WTC11 (cell line): ENCODE results near the gene LMCD1. TPM values are rescaled to one million over a fixed set of nuclear protein-coding genes. Genes with fewer than 3 reads are reported as not detected.

Experiments
- ATAC-seq: fragments of 200-7000 bp; cut with Tn5 transposase; 2 replicates; pipeline ENCODE4 v1.10.0; 2021; ENCODE audit warnings: mild to moderate bottlenecking, moderate library complexity
- CTCF ChIA-PET: fragments of 300-600 bp; sonication (Branson Sonifier 250); formaldehyde crosslinking; loops from one replicate; lab custom pipeline; 2021; ENCODE audit warnings: antibody characterized with exemption; lab: Charles Lee
- POLR2A ChIA-PET: fragments of 350-600 bp; sonication (Branson Sonifier 250); formaldehyde crosslinking; loops from one replicate; lab custom pipeline; 2021; ENCODE audit warnings: antibody characterized with exemption; lab: Charles Lee
- DNase-seq: peaks from one replicate; pipeline ENCODE4 v3.0.0; 2021; ENCODE audit warnings: low spot score
- H3K27ac Mint-ChIP-seq: 2 replicates; pipeline ENCODE4 v1.8.0; 2021; ENCODE audit warnings: mixed read lengths
- H3K27me3 Mint-ChIP-seq: 2 replicates; pipeline ENCODE4 v1.8.0; 2021; ENCODE audit warnings: low read depth, mild to moderate bottlenecking, moderate library complexity, mixed read lengths
- H3K36me3 Mint-ChIP-seq: 2 replicates; pipeline ENCODE4 v1.8.0; 2021; ENCODE audit warnings: mixed read lengths
- H3K4me1 Mint-ChIP-seq: 2 replicates; pipeline ENCODE4 v1.8.0; 2022; ENCODE audit warnings: mixed read lengths
- H3K4me3 Mint-ChIP-seq: 2 replicates; pipeline ENCODE4 v1.8.0; 2021; ENCODE audit warnings: mild to moderate bottlenecking, moderate library complexity, mixed read lengths
- H3K9me3 Mint-ChIP-seq: 2 replicates; pipeline ENCODE4 v1.8.0; 2021; ENCODE audit warnings: mixed read lengths
- ATF1 ChIP-seq: sonication (generic); formaldehyde crosslinking; IDR thresholded peaks from 2 replicates; pipeline ENCODE4 v1.8.1; 2023; ENCODE audit warnings: mild to moderate bottlenecking, moderate library complexity, missing genetic modification reagents
- CREM ChIP-seq: sonication (generic); formaldehyde crosslinking; IDR thresholded peaks from 2 replicates; pipeline ENCODE4 v1.8.1; 2022; ENCODE audit warnings: mild to moderate bottlenecking, missing genetic modification reagents, moderate library complexity
- FOXJ3 ChIP-seq: sonication (generic); formaldehyde crosslinking; IDR thresholded peaks from 2 replicates; pipeline ENCODE4 v1.9.0; 2021; ENCODE audit warnings: missing genetic modification reagents, mild to moderate bottlenecking, borderline replicate concordance
- FOXP1 ChIP-seq: sonication (generic); formaldehyde crosslinking; IDR thresholded peaks from 2 replicates; pipeline ENCODE4 v1.8.0; 2022; ENCODE audit warnings: missing genetic modification reagents, mild to moderate bottlenecking, moderate library complexity, borderline replicate concordance
- GRHL2 ChIP-seq: fragments of 250-450 bp; sonication (Bioruptor Pico); IDR thresholded peaks from 2 replicates; pipeline ENCODE4 v1.8.0; 2022; ENCODE audit warnings: mild to moderate bottlenecking, moderate library complexity; ENCODE audit not compliant: insufficient replicate concordance, severe bottlenecking
- OVOL2 ChIP-seq: fragments of 250-450 bp; sonication (Bioruptor Pico); IDR thresholded peaks from 2 replicates; pipeline ENCODE4 v1.9.0; 2021; ENCODE audit warnings: mild to moderate bottlenecking, borderline replicate concordance
- PRRX2 ChIP-seq: fragments of 250-450 bp; sonication (Bioruptor Pico); IDR thresholded peaks from 2 replicates; pipeline ENCODE4 v1.8.0; 2021; ENCODE audit warnings: mild to moderate bottlenecking
- TCF7 ChIP-seq: sonication (generic); formaldehyde crosslinking; IDR thresholded peaks from 2 replicates; pipeline ENCODE4 v1.8.0; 2022; ENCODE audit warnings: mild to moderate bottlenecking, low read depth, missing genetic modification reagents, moderate library complexity
- ZNF138 ChIP-seq: sonication (generic); formaldehyde crosslinking; conservative IDR thresholded peaks from 2 replicates; pipeline ENCODE4 v1.8.1; 2022; ENCODE audit warnings: mild to moderate bottlenecking, moderate library complexity, missing genetic modification reagents
- ZNF219 ChIP-seq: sonication (generic); formaldehyde crosslinking; IDR thresholded peaks from 2 replicates; pipeline ENCODE4 v1.8.0; 2023; ENCODE audit warnings: missing genetic modification reagents, mild to moderate bottlenecking, borderline replicate concordance
- ZNF232 ChIP-seq: sonication (generic); formaldehyde crosslinking; IDR thresholded peaks from 2 replicates; pipeline ENCODE4 v1.8.0; 2022; ENCODE audit warnings: mild to moderate bottlenecking, missing genetic modification reagents
- total RNA-seq: library from RNA; stranded (reverse); gene quantifications from 3 replicates; pipeline ENCODE4 v1.2.3, GENCODE V29; 2021
- TF ChIP-seq, protein P1 (sequence below): sonication (generic); formaldehyde crosslinking; IDR thresholded peaks from 2 replicates; pipeline ENCODE4 v1.8.1; 2023; ENCODE audit warnings: mild to moderate bottlenecking, moderate library complexity, missing genetic modification reagents
- TF ChIP-seq, protein P2 (sequence below): sonication (generic); formaldehyde crosslinking; IDR thresholded peaks from 2 replicates; pipeline ENCODE4 v1.8.1; 2023; ENCODE audit warnings: mild to moderate bottlenecking, missing genetic modification reagents
- TF ChIP-seq, protein P3 (sequence below): sonication (generic); formaldehyde crosslinking; IDR thresholded peaks from 2 replicates; pipeline ENCODE4 v1.8.0; 2022; ENCODE audit warnings: mild to moderate bottlenecking, missing genetic modification reagents
- TF ChIP-seq, protein P4 (sequence below): fragments of 250-450 bp; sonication (Bioruptor Pico); IDR thresholded peaks from 2 replicates; pipeline ENCODE4 v1.9.0; 2021; ENCODE audit warnings: mild to moderate bottlenecking
- TF ChIP-seq, protein P5 (sequence below): sonication (generic); formaldehyde crosslinking; IDR thresholded peaks from 2 replicates; pipeline ENCODE4 v1.8.0; 2022; ENCODE audit warnings: mild to moderate bottlenecking, missing genetic modification reagents

Gene LMCD1
- total RNA-seq, 1 experiment from 2014 or later: 12.5 TPM

DNA sequence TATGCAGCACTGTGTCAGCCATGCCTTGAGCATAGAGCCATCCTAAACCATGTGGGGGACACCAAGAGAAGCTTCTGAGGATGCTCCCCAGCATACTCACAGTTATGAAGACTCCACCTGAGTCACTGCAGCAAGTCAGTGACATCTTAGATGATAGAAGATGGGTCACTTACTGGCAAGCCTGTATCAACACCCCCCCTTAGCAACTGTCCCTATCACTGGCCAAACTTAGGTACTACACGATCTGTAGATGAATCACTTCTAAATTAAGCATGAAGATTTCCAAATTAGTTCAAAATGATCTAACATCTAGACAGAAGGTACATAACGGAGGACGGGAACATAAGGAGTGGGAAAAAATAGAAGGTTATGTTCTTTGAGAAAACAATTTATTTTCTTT lies 13.2 kb upstream of the LMCD1 start (continued):
- no peak for TF ChIP-seq CREM (CRISPR knock-in tag)
- TF ChIP-seq, all 79 proteins: peak for 0

DNA sequence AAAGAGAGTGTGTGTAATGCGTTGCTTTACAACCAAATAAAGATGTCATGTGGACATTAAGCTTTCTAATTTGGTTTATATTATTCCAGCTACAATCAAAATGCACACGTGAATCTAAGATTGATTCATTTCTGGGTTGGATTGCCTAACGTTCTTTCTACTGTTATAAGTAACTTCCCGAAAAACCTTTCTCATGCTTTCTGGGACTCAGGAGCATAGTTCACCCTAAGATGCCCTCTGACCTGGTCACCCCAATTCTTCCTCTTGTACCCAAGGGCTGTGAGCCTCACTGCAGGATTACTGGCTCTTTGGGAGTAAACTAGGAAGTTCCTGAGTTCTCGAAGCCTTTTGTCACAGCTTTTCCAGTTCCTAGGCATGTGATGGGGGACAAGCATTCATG lies 12.7 kb upstream of the LMCD1 start:
- H3K27ac Mint-ChIP-seq: no peak overlapping the region
- no peak for ATAC-seq
- peaks cover 6% of the 10 kb centered on the region for H3K4me1 Mint-ChIP-seq
- POLR2A ChIA-PET: interaction anchor here (1.4 kb wide), 1 partner anchor 13 kb away, joined by 4 read pairs; the partner anchor contains the start of gene LMCD1
- peaks cover 13% of the 10 kb centered on the region for H3K36me3 Mint-ChIP-seq
- DNase-seq: no peak
- CTCF ChIA-PET: no interaction called here
- H3K27me3 Mint-ChIP-seq: peaks cover 7% of the 10 kb centered on the region; the same call in 1 of the 2 replicates
- no peak overlapping the region for H3K4me3 Mint-ChIP-seq
- peaks cover 14% of the 10 kb centered on the region for H3K9me3 Mint-ChIP-seq
- no peak for TF ChIP-seq FOXJ3 (CRISPR knock-in tag)
- TF ChIP-seq GRHL2 (CRISPR knock-in tag): no peak
- TF ChIP-seq, protein P1, sequence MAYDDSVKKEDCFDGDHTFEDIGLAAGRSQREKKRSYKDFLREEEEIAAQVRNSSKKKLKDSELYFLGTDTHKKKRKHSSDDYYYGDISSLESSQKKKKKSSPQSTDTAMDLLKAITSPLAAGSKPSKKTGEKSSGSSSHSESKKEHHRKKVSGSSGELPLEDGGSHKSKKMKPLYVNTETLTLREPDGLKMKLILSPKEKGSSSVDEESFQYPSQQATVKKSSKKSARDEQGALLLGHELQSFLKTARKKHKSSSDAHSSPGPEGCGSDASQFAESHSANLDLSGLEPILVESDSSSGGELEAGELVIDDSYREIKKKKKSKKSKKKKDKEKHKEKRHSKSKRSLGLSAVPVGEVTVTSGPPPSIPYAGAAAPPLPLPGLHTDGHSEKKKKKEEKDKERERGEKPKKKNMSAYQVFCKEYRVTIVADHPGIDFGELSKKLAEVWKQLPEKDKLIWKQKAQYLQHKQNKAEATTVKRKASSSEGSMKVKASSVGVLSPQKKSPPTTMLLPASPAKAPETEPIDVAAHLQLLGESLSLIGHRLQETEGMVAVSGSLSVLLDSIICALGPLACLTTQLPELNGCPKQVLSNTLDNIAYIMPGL (CRISPR knock-in tag): no peak
- no peak for TF ChIP-seq PRRX2 (CRISPR knock-in tag)
- no peak for TF ChIP-seq ZNF219

DNA sequence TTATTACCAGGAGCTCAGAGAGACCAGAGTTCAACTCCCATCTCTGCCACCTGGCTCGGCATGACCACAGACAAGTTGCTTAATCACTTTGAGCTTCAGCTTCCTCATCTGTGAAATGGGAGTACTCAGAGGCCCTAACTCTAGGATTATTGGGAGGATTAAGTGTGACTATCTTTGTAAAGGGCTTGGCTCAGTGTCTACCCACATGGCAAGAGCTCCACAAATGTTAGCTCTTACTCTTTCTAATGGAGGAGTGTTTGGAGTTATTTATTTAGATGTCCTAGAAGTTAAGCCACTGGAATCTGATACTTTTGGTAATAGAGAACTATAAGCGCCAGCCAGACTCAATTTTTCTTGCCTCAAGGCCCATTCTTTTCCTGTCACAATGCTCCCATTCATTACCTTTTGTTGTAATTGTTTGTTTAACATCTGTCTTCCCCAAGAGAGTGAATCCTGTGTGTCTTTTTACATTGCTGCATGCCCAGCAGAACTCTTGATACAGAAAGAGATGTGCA lies 12.3 kb upstream of the LMCD1 start:
- peaks cover 11% of the 10 kb centered on the region for H3K4me1 Mint-ChIP-seq
- H3K4me3 Mint-ChIP-seq: no peak overlapping the region
- H3K9me3 Mint-ChIP-seq: peaks cover 12% of the 10 kb centered on the region
- ChIA-PET CTCF (no interaction called here), POLR2A (interaction anchor here (1.4 kb wide), 1 partner anchor 12 kb away, joined by 4 read pairs; the partner anchor contains the start of gene LMCD1)
- ATAC-seq: no peak
- TF ChIP-seq ATF1 (no peak), ZNF232 (CRISPR knock-in tag) (no peak), TCF7 (CRISPR knock-in tag) (no peak)
- TF ChIP-seq, protein P2, sequence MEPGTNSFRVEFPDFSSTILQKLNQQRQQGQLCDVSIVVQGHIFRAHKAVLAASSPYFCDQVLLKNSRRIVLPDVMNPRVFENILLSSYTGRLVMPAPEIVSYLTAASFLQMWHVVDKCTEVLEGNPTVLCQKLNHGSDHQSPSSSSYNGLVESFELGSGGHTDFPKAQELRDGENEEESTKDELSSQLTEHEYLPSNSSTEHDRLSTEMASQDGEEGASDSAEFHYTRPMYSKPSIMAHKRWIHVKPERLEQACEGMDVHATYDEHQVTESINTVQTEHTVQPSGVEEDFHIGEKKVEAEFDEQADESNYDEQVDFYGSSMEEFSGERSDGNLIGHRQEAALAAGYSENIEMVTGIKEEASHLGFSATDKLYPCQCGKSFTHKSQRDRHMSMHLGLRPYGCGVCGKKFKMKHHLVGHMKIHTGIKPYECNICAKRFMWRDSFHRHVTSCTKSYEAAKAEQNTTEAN (CRISPR knock-in tag): no peak
- H3K27me3 Mint-ChIP-seq: peaks cover 7% of the 10 kb centered on the region; the same call in 1 of the 2 replicates
- H3K36me3 Mint-ChIP-seq: peaks cover 11% of the 10 kb centered on the region
- DNase-seq: no peak
- H3K27ac Mint-ChIP-seq: no peak overlapping the region

DNA sequence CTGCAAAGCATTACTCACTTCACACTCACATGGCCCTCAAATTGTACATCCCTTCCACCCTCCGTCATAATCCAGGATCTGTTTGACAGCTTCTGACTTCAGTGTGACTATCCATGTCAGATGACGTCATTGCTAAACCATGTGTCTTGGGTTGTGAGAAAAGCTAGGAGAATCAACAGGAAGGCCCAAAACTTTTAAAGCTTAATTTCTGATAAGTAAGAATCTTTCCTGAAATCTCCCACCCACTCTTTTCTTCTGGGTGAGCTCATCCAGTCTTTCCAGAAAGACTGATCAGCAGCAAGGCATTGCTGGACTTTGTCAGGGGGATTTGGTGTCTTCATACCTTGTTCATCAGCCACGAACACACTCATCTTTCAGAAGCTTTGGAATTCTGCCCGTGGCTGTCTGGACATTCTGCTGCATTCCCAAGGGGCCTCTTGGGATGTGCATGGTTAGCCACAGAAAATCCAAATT lies 11.5 kb upstream of the LMCD1 start:
- Mint-ChIP-seq H3K27ac (no peak overlapping the region), H3K4me3 (no peak overlapping the region), H3K36me3 (peaks cover 3% of the 10 kb centered on the region), H3K4me1 (peaks cover 17% of the 10 kb centered on the region), H3K9me3 (peaks cover 4% of the 10 kb centered on the region), H3K27me3 (peaks cover 1% of the 10 kb centered on the region; the same call in 1 of the 2 replicates)
- TF ChIP-seq FOXP1 (CRISPR knock-in tag) (no peak), ZNF138 (no peak), FOXJ3 (CRISPR knock-in tag) (no peak), OVOL2 (CRISPR knock-in tag) (no peak)
- TF ChIP-seq, protein P3, sequence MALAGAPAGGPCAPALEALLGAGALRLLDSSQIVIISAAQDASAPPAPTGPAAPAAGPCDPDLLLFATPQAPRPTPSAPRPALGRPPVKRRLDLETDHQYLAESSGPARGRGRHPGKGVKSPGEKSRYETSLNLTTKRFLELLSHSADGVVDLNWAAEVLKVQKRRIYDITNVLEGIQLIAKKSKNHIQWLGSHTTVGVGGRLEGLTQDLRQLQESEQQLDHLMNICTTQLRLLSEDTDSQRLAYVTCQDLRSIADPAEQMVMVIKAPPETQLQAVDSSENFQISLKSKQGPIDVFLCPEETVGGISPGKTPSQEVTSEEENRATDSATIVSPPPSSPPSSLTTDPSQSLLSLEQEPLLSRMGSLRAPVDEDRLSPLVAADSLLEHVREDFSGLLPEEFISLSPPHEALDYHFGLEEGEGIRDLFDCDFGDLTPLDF (CRISPR knock-in tag): no peak
- TF ChIP-seq, protein P4, sequence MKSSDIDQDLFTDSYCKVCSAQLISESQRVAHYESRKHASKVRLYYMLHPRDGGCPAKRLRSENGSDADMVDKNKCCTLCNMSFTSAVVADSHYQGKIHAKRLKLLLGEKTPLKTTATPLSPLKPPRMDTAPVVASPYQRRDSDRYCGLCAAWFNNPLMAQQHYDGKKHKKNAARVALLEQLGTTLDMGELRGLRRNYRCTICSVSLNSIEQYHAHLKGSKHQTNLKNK (CRISPR knock-in tag): no peak
- TF ChIP-seq, protein P5, sequence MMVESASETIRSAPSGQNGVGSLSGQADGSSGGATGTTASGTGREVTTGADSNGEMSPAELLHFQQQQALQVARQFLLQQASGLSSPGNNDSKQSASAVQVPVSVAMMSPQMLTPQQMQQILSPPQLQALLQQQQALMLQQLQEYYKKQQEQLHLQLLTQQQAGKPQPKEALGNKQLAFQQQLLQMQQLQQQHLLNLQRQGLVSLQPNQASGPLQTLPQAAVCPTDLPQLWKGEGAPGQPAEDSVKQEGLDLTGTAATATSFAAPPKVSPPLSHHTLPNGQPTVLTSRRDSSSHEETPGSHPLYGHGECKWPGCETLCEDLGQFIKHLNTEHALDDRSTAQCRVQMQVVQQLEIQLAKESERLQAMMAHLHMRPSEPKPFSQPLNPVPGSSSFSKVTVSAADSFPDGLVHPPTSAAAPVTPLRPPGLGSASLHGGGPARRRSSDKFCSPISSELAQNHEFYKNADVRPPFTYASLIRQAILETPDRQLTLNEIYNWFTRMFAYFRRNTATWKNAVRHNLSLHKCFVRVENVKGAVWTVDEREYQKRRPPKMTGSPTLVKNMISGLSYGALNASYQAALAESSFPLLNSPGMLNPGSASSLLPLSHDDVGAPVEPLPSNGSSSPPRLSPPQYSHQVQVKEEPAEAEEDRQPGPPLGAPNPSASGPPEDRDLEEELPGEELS (CRISPR knock-in tag): no peak
- ChIA-PET POLR2A (interaction anchor here (1.4 kb wide), 2 partner anchors 9 to 11 kb away, joined by 3 to 4 read pairs; partner anchors contain the start of gene LMCD1), CTCF (no interaction called here)
- DNase-seq (no peak), ATAC-seq (no peak)
